Lung (tissue), 12 donors: ENCODE measurements around the gene TFCP2L1. TPM values are rescaled to one million over a fixed set of nuclear protein-coding genes. Genes with fewer than 3 reads are reported as not detected.
"Not testable (repeated sequence)": the region's sequence is repeated elsewhere in the genome, so short reads cannot be mapped to it uniquely, and the experiment has no call there.

Experiments
- ATAC-seq: fragments of 200-7000 bp; cut with Tn5 transposase; one replicate; pipeline ENCODE4 v1.9.1; 2020; ENCODE audit warnings: moderate number of reproducible peaks; ENCODE audit not compliant: insufficient read depth, low FRiP score
- DNase-seq, 3 donors: peaks; one replicate each; pipeline ENCODE4 v3.0.0-alpha.2; 2013 to 2017
- H3K27ac ChIP-seq, 2 donors: one replicate each; pipeline ENCODE4 v1.5.1; 2013; ENCODE audit warnings: mild to moderate bottlenecking in 2 of 2, moderate library complexity in 2 of 2, control low read depth in 1 of 2, inconsistent platforms in 1 of 2, low read depth in 1 of 2, low read length in 1 of 2
- H3K27me3 ChIP-seq, 3 donors: one replicate each; pipeline ENCODE4 v1.5.1; 2013; ENCODE audit warnings: low read length in 2 of 3; ENCODE audit not compliant: control insufficient read depth in 3 of 3, insufficient read depth in 3 of 3
- H3K36me3 ChIP-seq, 4 donors: one replicate each; pipeline ENCODE4 v1.5.1; 2013; ENCODE audit warnings: low read length in 4 of 4, mild to moderate bottlenecking in 1 of 4, moderate library complexity in 1 of 4; ENCODE audit not compliant: control insufficient read depth in 4 of 4, insufficient read depth in 4 of 4
- H3K4me1 ChIP-seq, 5 donors: one replicate each; pipeline ENCODE4 v1.5.1; 2013; ENCODE audit warnings: low read length in 5 of 5, mild to moderate bottlenecking in 2 of 5, moderate library complexity in 1 of 5; ENCODE audit not compliant: control insufficient read depth in 5 of 5, insufficient read depth in 5 of 5
- H3K4me3 ChIP-seq: one replicate; pipeline ENCODE4 v1.5.1; 2013; ENCODE audit warnings: mild to moderate bottlenecking, control low read depth, moderate library complexity
- H3K9ac ChIP-seq, 2 donors: one replicate each; pipeline ENCODE4 v1.5.1; 2013; ENCODE audit warnings: low read length in 2 of 2, control low read depth in 1 of 2; ENCODE audit not compliant: insufficient read depth in 1 of 2
- H3K9me3 ChIP-seq, 4 donors: one replicate each; pipeline ENCODE4 v1.5.1; 2013; ENCODE audit warnings: low read length in 3 of 4, mild to moderate bottlenecking in 1 of 4, moderate library complexity in 1 of 4; ENCODE audit not compliant: control insufficient read depth in 4 of 4, insufficient read depth in 3 of 4
- CTCF ChIP-seq: IDR thresholded peaks from 2 replicates; pipeline ENCODE4 v1.5.1; 2012; ENCODE audit warnings: mild to moderate bottlenecking; ENCODE audit errors: control extremely low read depth, extremely low read depth
- WGBS, 2 donors: extraction: QIAGEN DNeasy Blood & Tissue Kit; methylation state at CpG; one replicate each; pipeline ENCODE4 v1.1.7; 2013; 5-methylcytosine and 5-hydroxymethylcytosine counted together
- polyA plus RNA-seq, 2 donors: library from polyadenylated mRNA; stranded (reverse); fragments of 200-250 nt; gene quantifications; one replicate each; pipeline ENCODE4 v1.2.1, GENCODE V29; 2013
- total RNA-seq, 2 donors: library from RNA; depleted of rRNA in 1 of 2; stranded (reverse); fragments of >200 nt in 1 of 2; gene quantifications; one replicate each; pipeline ENCODE4 v1.2.1, GENCODE V29; 2014 to 2021
- donor health status: control.
- donor health status: control.
- donor health status: Bipolar disorder and iron deficiency.
- donor health status: healthy.
- donor health status: DM: yes; HTN: yes; CAD: no.

TFCP2L1 gene
- total and polyA plus RNA-seq, 4 donors: 2.8 to 36.1 (median 6.7) TPM

DNA sequence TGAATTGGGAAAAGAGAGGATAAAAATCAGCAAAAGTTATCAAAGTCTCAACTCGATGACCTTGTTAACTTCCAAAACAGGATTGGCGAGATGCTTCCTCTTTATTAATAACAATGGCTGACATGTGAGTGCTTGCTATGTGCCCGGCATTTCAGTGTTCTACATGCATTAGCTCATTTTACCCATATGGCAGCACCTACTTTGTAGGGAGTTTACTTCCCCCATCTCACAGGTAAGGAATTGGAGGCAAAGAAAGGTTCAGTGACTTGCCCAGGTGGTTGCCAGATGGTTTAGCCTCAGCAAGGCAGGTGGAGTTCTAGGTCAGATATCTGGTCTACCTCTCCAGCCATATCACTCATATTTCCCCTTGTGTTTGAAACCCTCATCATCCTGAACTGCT is 12.4 kb downstream of the TFCP2L1 start:
- DNase-seq: no peak
- Histone ChIP-seq H3K9me3 (no peaks in the 10 kb centered on the region), H3K27ac (no peak overlapping the region), H3K4me1 (peaks cover 0 to 2% (median 0%) of the 10 kb centered on the region in 5 donors), H3K36me3 (peaks cover 0 to 2% (median 0%) of the 10 kb centered on the region in 4 donors), H3K4me3 (no peak overlapping the region), H3K27me3 (peaks cover 0 to 3% (median 0%) of the 10 kb centered on the region in 3 donors), H3K9ac (no peak overlapping the region)
- 84 to 91% methylated on average over 3 of the region's 3 CpGs for WGBS, 2 donors
- TF ChIP-seq CTCF: no peak
- no peak for ATAC-seq

- not testable (repeated sequence) for H3K27me3 ChIP-seq, H3K9me3 ChIP-seq, ATAC-seq, H3K9ac ChIP-seq, H3K4me1 ChIP-seq, H3K36me3 ChIP-seq, DNase-seq, H3K4me3 ChIP-seq, H3K27ac ChIP-seq
- WGBS, 2 donors: 96 to 97% methylated on average over 7 of the region's 7 CpGs
Measured at GRCh38 chr2:121269436-121269835, 15.6 kb downstream of the TFCP2L1 start.

DNA sequence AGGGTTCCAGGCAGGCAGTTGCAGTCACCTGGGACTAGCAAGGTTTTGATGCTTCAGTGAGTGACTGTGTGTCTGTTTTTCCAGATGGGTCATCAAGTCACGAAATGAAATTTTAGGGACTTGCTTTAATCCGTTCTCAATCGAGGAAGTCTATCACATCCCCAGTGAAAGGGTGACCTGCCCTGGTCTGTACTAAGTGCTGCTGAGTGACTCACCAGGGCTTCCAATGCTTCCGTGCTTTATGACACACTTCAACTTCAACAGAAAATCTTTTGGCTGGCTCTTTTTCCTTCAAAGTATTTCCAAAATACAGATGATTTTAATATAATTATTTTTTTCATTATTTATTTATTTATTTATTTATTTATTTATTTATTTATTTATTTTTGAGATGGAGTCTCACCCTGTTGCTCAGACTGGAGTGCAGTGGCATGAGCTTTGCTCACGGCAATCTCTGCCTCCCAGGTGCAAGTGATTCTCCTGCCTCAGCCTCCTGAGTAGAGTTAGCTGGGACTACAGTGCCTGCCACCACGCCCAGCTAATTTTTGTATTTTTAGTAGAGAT is 18.4 kb downstream of the TFCP2L1 start:
- Histone ChIP-seq H3K36me3 (peaks cover 0 to 2% (median 0%) of the 10 kb centered on the region in 4 donors), H3K9ac (no peak overlapping the region), H3K27ac (no peak overlapping the region), H3K27me3 (no peaks in the 10 kb centered on the region), H3K4me1 (no peaks in the 10 kb centered on the region), H3K9me3 (no peaks in the 10 kb centered on the region), H3K4me3 (no peak overlapping the region)
- DNase-seq: no peak
- TF ChIP-seq CTCF: no peak
- peak; percentile 27 for ATAC-seq
- WGBS, 2 donors: 79 to 80% methylated on average over 6 of the region's 6 CpGs

DNA sequence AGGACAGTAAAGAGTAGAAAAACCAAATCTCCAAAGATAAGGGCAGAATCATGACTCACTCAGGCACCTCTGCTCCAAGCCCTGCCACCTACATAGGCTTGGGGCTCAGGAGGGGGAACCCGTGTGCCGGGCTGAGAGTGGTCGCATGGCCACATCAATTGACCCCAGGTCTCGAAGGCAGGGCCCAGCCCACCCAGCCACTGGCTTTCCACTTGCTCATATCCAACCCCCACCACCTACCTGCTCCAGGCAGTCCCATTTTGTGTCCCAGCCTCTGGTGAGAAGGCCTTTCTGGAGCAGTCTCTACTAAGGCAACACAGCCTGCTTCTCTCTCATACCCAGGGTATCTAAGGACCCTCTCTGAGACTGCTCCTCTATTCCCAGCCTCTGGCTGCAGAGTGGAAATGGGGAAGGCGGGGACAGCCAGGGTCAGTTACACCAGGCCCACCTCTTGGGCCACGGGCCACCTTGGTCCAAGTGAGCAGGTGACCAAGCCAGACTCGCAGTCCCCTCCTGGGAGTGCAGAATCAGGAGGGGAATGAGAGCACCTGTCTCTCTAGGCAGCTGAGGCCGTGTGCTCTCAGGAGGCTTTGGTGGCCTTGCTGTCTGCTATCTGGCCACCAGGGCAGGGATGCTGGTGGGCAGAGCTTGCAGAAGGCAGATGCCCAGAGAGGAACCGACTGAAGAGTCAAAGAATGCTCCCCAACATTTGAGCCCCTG is 20.8 kb downstream of the TFCP2L1 start:
- no peaks in the 10 kb centered on the region for H3K9me3 ChIP-seq
- H3K36me3 ChIP-seq: peaks cover 0 to under 1% (median 0%) of the 10 kb centered on the region in 4 donors
- H3K27me3 ChIP-seq: no peaks in the 10 kb centered on the region
- DNase-seq (no peak), ATAC-seq (no peak)
- no peak overlapping the region for H3K4me3 ChIP-seq
- no peak for TF ChIP-seq CTCF
- no peak overlapping the region for H3K27ac ChIP-seq
- 88 to 91% methylated on average over 9 of the region's 9 CpGs for WGBS, 2 donors
- no peak overlapping the region for H3K9ac ChIP-seq
- peaks cover 0 to 2% (median 0%) of the 10 kb centered on the region in 5 donors for H3K4me1 ChIP-seq
